K562 (cell line): ENCODE data around the gene MPL. TPM values are rescaled to one million over a fixed set of nuclear protein-coding genes. Genes with fewer than 3 reads are reported as not detected.
A peak's percentile ranks its signal among the peaks of the same experiment; 100 is the strongest.

Source experiments
- ARID2 ChIP-seq: fragments of 450-650 bp; IDR thresholded peaks from 2 replicates; pipeline ENCODE4 v1.6.1; 2017; ENCODE audit warnings: antibody characterized with exemption, mild to moderate bottlenecking
- CREB5 ChIP-seq: fragments of 250-450 bp; sonication (Bioruptor Pico); IDR thresholded peaks from 2 replicates; pipeline ENCODE4 v1.5.0; 2020; ENCODE audit warnings: mild to moderate bottlenecking
- HDAC2 ChIP-seq: fragments of 450-650 bp; IDR thresholded peaks from 2 replicates; pipeline ENCODE4 v1.6.1; 2016; ENCODE audit warnings: mild to moderate bottlenecking
- KDM4B ChIP-seq, 2 experiments: fragments of 450-650 bp in 1 of 2; sonication (generic) in 1 of 2; IDR thresholded peaks; 2 replicates each; pipeline ENCODE4 v1.6.1; 2016 to 2017; ENCODE audit warnings: borderline replicate concordance in 2 of 2, antibody characterized with exemption in 1 of 2, low read depth in 1 of 2, mild to moderate bottlenecking in 1 of 2
- KDM5B ChIP-seq: fragments of 200-600 bp; sonication (generic); IDR thresholded peaks from 2 replicates; pipeline ENCODE4 v1.6.1; 2012; ENCODE audit warnings: low read depth, mild to moderate bottlenecking, moderate library complexity, low read length, control low read depth, inconsistent platforms; ENCODE audit not compliant: insufficient replicate concordance
- MYNN ChIP-seq, 2 experiments: sonication (generic); formaldehyde crosslinking in 1 of 2; IDR thresholded peaks; 2 replicates each; pipeline versions ENCODE4 v1.5.0 to v1.6.1; 2016 to 2020; ENCODE audit warnings: antibody characterized with exemption in 1 of 2, missing genetic modification reagents in 1 of 2
- PHTF2 ChIP-seq: fragments of 250-450 bp; sonication (Bioruptor Pico); IDR thresholded peaks from 2 replicates; pipeline ENCODE4 v1.5.0; 2021; ENCODE audit warnings: mild to moderate bottlenecking
- RBM39 ChIP-seq: fragments of 200-400 bp; formaldehyde crosslinking; optimal IDR thresholded peaks from 2 replicates; pipeline ENCODE3; 2018; ENCODE audit warnings: low read depth, low read length
- SAFB ChIP-seq: fragments of 200-400 bp; formaldehyde crosslinking; IDR thresholded peaks from 2 replicates; pipeline ENCODE4 v1.6.1; 2017; ENCODE audit warnings: low read depth, low read length, borderline replicate concordance
- SAFB2 ChIP-seq: fragments of 200-400 bp; formaldehyde crosslinking; IDR thresholded peaks from 2 replicates; pipeline ENCODE4 v1.6.1; 2018; ENCODE audit warnings: borderline replicate concordance, low read length, low read depth, moderate library complexity; ENCODE audit not compliant: severe bottlenecking
- THAP7 ChIP-seq: fragments of 250-450 bp; sonication (Bioruptor Pico); IDR thresholded peaks from 2 replicates; pipeline ENCODE4 v1.5.0; 2021
- USF2 ChIP-seq: sonication (generic); formaldehyde crosslinking; IDR thresholded peaks from 2 replicates; pipeline ENCODE4 v1.5.0; 2020; ENCODE audit warnings: missing genetic modification reagents
- ZBTB26 ChIP-seq: fragments of 450-650 bp; formaldehyde crosslinking; IDR thresholded peaks from 2 replicates; pipeline ENCODE4 v1.4.0; 2022; ENCODE audit warnings: missing genetic modification characterization
- ZBTB43 ChIP-seq: sonication (generic); formaldehyde crosslinking; IDR thresholded peaks from 2 replicates; pipeline ENCODE4 v1.8.0; 2023; ENCODE audit warnings: mild to moderate bottlenecking, missing genetic modification reagents
- ZNF175 ChIP-seq: fragments of 200-800 bp; sonication (Bioruptor generic); IDR thresholded peaks from 2 replicates; pipeline ENCODE4 v1.6.1; 2016; ENCODE audit warnings: low read depth, mild to moderate bottlenecking, missing genetic modification characterization, missing compliant biosample characterization
- ZNF57 ChIP-seq: fragments of 450-650 bp; formaldehyde crosslinking; IDR thresholded peaks from 2 replicates; pipeline ENCODE4 v1.4.0; 2020; ENCODE audit warnings: mild to moderate bottlenecking, moderate library complexity
- ZNF592 ChIP-seq: fragments of 450-650 bp; IDR thresholded peaks from 2 replicates; pipeline ENCODE4 v1.6.1; 2017; ENCODE audit warnings: antibody characterized with exemption, mild to moderate bottlenecking
- ZSCAN32 ChIP-seq: fragments of 450-650 bp; formaldehyde crosslinking; IDR thresholded peaks from 2 replicates; pipeline ENCODE4 v1.4.0; 2020; ENCODE audit warnings: mild to moderate bottlenecking, moderate library complexity
- polyA plus RNA-seq, 8 experiments: library from polyadenylated mRNA; depleted of rRNA in 4 of 8; stranded (reverse) in 5 of 8; unstranded in 3 of 8; fragments of >200 nt; fragmentation: Nextera tagmentation in 2 of 8; fragmentation: Illumina TruSeq in 1 of 8; extraction: Ambion mirVana in 2 of 8; extraction: Trizol in 1 of 8; gene quantifications; 2 replicates each; pipeline versions ENCODE4 v1.2.1 to v1.2.3, GENCODE V29; 2011 to 2014; ENCODE audit warnings: inconsistent platforms in 1 of 8, missing spikeins in 1 of 8
- total RNA-seq, 7 experiments: library from RNA; depleted of rRNA in 6 of 7; stranded (reverse); fragments of >200 nt in 6 of 7; fragmentation: Illumina TruSeq in 2 of 7; extraction: Trizol in 2 of 7; gene quantifications; 2 replicates each; pipeline versions ENCODE4 v1.2.1 to v1.2.3, GENCODE V29; 2011 to 2021; ENCODE audit warnings: low replicate concordance in 1 of 7

Gene MPL
- total and polyA plus RNA-seq, 9 of the 15 experiments (the other 6 are each of a cell fraction or from before 2014, with no cell fraction given), result not detected

- TF ChIP-seq CREB5 (CRISPR knock-in tag) (no peak), KDM5B (peak; percentile 61), SAFB2 (no peak), HDAC2 (no peak), ZNF57 (CRISPR knock-in tag) (no peak), ZBTB26 (CRISPR knock-in tag) (peak; percentile 73; the same call in 1 of the 2 replicates), KDM4B (IDR thresholded peaks at IDR 0.05; ENCODE audit: borderline replicate concordance in 2 of 2, low read depth in 1 of 2) (no peak), RBM39 (no peak), MYNN (IDR thresholded peaks at IDR 0.05) (no peak), MYNN (CRISPR knock-in tag; IDR thresholded peaks at IDR 0.05) (no peak), ARID2 (no peak), USF2 (CRISPR knock-in tag) (no peak), ZBTB43 (CRISPR knock-in tag) (no peak), ZSCAN32 (no peak), ZNF175 (no peak), THAP7 (no peak), PHTF2 (CRISPR knock-in tag) (no peak), ZNF592 (no peak), SAFB (no peak)
Measured at GRCh38 chr1:43363935-43364525, 26.4 kb downstream of the MPL start (continued).
